CD4-positive, alpha-beta T cell treated with Interleukin-6 at 100 ng/mL for 8 hours (primary cell): ENCODE data around the gene LSM12.
A peak's percentile ranks its signal among the peaks of the same experiment; 100 is the strongest.
"Not testable (repeated sequence)": the region's sequence is repeated elsewhere in the genome, so short reads cannot be mapped to it uniquely, and the experiment has no call there.

Source experiments
- DNase-seq: peaks from one replicate; pipeline ENCODE4 v3.0.0-alpha.2; 2020; ENCODE audit warnings: mixed read lengths, low spot score

The LSM12 gene

DNA sequence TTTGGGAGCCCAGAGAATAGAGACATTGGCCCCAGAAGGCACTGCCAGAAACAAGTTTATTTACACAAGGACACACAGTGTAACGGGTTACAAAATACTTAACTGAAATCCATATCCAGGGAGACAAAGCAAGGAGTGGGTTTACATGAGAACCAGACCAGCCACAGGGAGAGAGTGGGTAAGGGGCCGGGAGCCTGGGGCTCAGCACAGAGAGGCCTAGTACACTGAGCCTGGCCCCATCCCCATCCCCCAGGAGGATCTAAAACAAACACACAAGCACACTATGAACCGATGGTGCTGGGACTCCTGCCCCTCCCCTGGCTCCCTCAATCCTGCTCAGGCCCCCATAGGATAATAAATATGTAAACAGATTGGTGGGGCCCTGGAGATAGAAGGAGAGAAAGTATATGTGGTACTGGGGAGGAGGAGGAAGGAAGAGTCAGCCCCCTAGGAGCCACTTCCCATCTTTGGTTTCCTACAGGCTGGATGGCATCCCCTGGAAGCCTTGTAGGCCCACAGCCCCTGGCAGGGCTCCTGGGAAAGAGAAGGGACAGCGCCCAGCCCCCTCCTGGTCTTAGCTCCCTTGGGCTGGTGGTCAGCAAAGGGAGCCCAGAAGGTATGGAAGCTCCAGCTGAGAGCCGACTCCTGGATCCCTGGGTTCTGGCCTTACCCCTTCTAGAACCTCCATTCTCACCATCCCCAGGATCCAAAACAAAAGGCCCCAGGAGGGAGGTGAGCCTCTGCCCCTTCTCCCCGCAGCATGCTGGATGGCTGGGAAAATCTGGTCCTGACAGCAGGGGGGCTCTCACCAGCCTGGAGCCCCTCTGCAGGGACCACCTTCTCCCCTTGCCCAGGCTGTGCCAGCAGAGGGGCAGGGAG, 10.5 kb upstream of the LSM12 start:
- DNase-seq = no peak

GRCh38 chr17:44075598-44076293, 9.3 kb upstream of the LSM12 start:
- no peak for DNase-seq

- DNase-seq = no peak
These were observed 8.4 kb upstream of the LSM12 start for GRCh38 chr17:44074911-44075285.

DNA sequence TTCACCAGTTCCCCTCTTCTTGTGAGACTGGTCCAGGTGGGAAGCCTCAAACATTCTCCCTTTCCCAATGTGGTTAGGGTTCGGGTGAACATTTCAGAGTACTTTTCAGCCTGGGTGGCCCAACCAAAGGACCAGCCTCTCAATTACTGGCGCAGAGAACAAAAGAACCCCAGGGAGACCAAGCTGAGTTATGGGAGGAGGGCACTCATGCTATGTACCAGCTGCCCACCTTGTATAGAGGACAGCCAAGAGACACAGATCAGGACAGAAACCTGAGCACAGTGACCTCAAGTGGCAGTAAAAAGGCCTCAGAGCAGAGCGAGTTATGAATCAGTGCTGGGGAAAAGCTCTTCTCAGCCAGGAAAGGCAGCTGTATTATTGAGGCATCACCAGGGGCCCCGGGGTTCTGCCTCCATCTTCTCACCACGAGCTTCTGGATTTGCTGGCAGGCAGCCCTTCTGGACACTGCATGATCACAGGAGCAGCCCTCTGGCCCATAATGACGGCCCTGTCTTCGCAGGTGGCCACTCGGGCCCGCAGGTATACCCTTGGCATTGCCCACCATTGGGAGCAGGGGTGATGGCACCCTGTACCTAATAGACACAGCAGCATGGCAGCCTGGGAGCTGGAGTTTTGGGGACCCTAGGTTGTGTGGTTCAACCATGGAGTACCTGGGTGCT, 7.9 kb upstream of the LSM12 start:
- no peak for DNase-seq

- DNase-seq = no peak
These were observed 5.3 kb upstream of the LSM12 start for GRCh38 chr17:44071772-44072171.

DNA sequence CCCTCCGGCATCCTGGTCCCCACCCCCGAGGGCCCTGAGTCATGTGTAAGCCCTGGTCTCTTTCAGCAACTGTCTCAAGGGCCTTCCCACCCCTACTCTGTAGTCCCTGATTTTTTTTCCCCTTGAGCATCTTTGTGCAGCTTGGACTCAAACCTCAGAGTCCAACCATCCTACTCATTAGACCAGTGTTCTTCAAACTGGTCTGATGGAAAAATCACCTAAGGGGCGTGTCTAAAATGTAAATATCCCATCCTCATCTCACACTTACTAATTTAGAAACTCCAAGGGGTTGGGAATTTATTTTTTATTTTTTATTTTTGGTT, 4.7 kb upstream of the LSM12 start:
- DNase-seq = no peak

- peak; percentile 74 for DNase-seq
These were observed 4.2 kb upstream of the LSM12 start, which contains the start of gene G6PC3 for GRCh38 chr17:44070455-44071197. G6PC3 (plus strand) TSS chr17:44070735; CDS start chr17:44070966, 231 bp downstream.

- no peak for DNase-seq
These were observed 3.5 kb upstream of the LSM12 start for GRCh38 chr17:44069974-44070454.

DNA sequence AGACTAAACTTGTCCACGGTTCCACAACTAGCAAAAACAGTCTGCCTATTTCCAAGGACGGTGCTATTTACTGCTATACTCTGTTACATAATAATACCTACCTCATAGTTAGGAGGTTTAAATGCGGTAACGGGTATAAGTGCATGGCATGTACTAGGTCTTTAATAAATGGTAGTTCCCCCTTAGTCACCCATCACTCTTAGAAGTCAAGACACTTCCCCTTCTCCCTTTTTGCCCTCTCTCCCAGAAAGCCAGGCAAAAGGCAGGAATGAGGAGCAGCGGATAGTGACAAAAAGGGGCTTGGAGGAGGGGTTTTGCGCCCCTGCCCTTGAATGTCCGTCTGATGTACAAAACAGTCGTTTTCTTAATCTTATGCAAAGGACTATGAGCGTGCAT, 1.1 kb upstream of the LSM12 start:
- DNase-seq = no peak

GRCh38 chr17:44065668-44066203, 735 bp downstream of the LSM12 start:
- no peak for DNase-seq

- no peak for DNase-seq
These were observed 2.5 kb downstream of the LSM12 start for GRCh38 chr17:44063704-44064639.

DNA sequence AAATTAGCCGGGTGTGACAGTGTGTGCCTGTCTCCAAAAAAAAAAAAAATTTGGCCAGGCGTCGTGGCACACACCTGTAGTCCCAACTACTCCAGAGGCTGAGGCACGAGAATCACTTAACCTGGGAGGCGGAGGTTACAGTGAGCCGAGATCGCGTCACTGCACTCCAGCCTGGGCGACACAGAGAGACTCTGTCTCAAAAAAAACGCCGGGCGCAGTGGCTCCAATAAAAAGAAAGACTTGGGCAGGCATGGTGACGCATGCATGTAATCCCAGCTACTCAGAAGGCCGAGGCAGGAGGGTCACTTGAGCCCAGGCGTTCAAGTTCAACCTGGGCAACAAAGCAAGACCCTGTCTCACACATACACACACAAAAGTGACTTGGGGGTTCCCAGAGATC, 3.6 kb downstream of the LSM12 start:
- DNase-seq = no peak

GRCh38 chr17:44061446-44061845, 5.0 kb downstream of the LSM12 start:
- DNase-seq = no peak

- no peak for DNase-seq
These were observed 7.2 kb downstream of the LSM12 start for GRCh38 chr17:44059101-44059892.

DNA sequence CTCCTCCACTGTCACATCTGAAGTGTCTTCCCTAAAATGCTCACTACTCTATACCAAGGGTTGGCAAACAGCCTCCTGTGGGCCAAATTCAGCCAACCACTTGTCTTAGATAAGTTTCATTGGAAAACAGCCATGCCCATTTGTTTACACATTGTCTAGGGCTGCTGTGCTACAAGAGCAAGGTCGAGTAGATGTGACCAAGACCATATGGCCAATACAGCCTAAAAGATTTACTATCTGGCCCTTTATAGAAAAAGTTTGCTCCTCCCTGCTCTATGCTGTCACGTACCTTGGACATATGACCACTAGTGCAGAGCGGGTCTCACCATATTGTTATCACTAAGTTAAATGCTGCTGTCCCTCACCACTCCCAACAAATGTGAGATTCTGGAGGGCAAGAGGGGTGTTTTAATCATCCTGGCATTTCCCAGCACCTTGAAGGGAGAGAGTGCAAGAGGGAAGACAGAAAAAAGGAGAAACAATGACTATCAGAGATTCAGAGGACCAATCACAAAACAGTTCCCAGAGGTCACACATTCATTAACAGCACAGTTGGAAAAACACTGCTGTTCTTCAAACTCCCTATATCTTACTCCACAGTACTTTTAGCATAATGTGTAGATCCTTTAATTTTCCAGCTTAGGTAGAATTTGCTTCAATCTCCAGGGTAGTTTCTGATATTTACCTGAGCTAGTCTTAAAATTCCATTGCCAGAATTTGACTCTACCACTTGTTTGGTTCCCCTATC, 13.2 kb downstream of the LSM12 start:
- no peak for DNase-seq

GRCh38 chr17:44049294-44050060, 17.0 kb downstream of the LSM12 start:
- no peak for DNase-seq

GRCh38 chr17:44046893-44047292, 19.6 kb downstream of the LSM12 start:
- DNase-seq = not testable (repeated sequence)

DNA sequence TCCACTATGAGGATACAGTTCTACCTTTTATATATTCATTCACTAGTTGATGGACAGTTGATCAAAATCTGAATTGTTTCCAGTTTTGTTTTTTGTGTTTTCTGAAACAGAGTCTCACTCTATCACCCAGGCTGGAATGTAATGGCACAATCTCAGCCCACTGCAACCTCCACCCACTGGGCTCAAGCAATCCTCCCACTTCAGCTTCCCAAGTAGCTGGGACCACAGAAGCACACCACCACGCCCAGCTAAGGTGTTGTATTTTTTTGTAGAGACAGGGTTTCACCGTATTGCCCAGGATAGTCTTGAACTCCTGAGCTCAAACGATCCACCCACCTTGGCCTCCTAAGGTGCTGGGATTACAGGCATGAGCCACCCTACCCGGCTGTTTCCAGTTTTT, 21.0 kb downstream of the LSM12 start:
- no peak for DNase-seq
